GM21528 (cell line): Measurements from ENCODE around the gene VEGFB.

Experiments
- ATAC-seq: cut with Tn5 transposase; IDR thresholded peaks from one replicate; pipeline ENCODE4 v1.9.1; 2021; ENCODE audit warnings: mild to moderate bottlenecking, moderate library complexity; ENCODE audit not compliant: unreplicated experiment, low FRiP score

The VEGFB gene

GRCh38 chr11:64233913-64234586, at the start of gene VEGFB:
Gene VEGFB, plus strand, starts transcription at chr11:64234584. Its CDS starts 250 bp downstream, at chr11:64234834.
- ATAC-seq: no peak

GRCh38 chr11:64185175-64185692, 49.1 kb upstream of the VEGFB start:
- peak; percentile 35 for ATAC-seq

- ATAC-seq: peak; percentile 85
Measured at GRCh38 chr11:64185693-64186491, 48.5 kb upstream of the VEGFB start, which contains the start of gene STIP1. Gene STIP1, plus strand, starts transcription at chr11:64186171. Its CDS starts 91 bp downstream, at chr11:64186262.

- ATAC-seq: no peak
Measured at GRCh38 chr11:64186492-64187165, 47.8 kb upstream of the VEGFB start.

GRCh38 chr11:64192434-64192833, 42.0 kb upstream of the VEGFB start:
- ATAC-seq: no peak

GRCh38 chr11:64196626-64197025, 37.8 kb upstream of the VEGFB start:
- no peak for ATAC-seq

GRCh38 chr11:64198511-64198910, 35.9 kb upstream of the VEGFB start:
- no peak for ATAC-seq

- ATAC-seq: no peak
Measured at GRCh38 chr11:64201543-64201942, 32.8 kb upstream of the VEGFB start.

GRCh38 chr11:64202992-64203391, 31.4 kb upstream of the VEGFB start:
- ATAC-seq: no peak

- ATAC-seq: no peak
Measured at GRCh38 chr11:64203421-64204079, 30.8 kb upstream of the VEGFB start.

- no peak for ATAC-seq
Measured at GRCh38 chr11:64204080-64204440, 30.3 kb upstream of the VEGFB start.

GRCh38 chr11:64204464-64204989, 29.9 kb upstream of the VEGFB start:
- ATAC-seq: no peak

GRCh38 chr11:64206457-64207255, 27.7 kb upstream of the VEGFB start, which contains the start of gene FERMT3:
Gene FERMT3, plus strand, starts transcription at chr11:64206721. Its CDS starts 644 bp downstream, at chr11:64207365.
- no peak for ATAC-seq

- no peak for ATAC-seq
Measured at GRCh38 chr11:64207256-64208085, 26.9 kb upstream of the VEGFB start.

GRCh38 chr11:64208086-64208795, 26.1 kb upstream of the VEGFB start:
- no peak for ATAC-seq

- ATAC-seq: no peak
Measured at GRCh38 chr11:64208796-64209562, 25.4 kb upstream of the VEGFB start.

GRCh38 chr11:64209563-64209843, 24.9 kb upstream of the VEGFB start:
- ATAC-seq: no peak
